WI38 (cell line): ENCODE data around the gene CHST15.

Experiments
- H3K4me3 ChIP-seq: 2 replicates; pipeline ENCODE4 v1.5.1; 2011; ENCODE audit warnings: low read depth, mild to moderate bottlenecking, control low read depth, low read length
- TF ChIP-seq, protein P1 (sequence below): IDR thresholded peaks from 2 replicates; pipeline ENCODE4 v1.5.1; 2012; ENCODE audit warnings: low read depth, mild to moderate bottlenecking, control low read depth, low read length

Gene CHST15

GRCh38 chr10:124073978-124074377 lies 19.4 kb downstream of the CHST15 start:
- TF ChIP-seq, protein P1, sequence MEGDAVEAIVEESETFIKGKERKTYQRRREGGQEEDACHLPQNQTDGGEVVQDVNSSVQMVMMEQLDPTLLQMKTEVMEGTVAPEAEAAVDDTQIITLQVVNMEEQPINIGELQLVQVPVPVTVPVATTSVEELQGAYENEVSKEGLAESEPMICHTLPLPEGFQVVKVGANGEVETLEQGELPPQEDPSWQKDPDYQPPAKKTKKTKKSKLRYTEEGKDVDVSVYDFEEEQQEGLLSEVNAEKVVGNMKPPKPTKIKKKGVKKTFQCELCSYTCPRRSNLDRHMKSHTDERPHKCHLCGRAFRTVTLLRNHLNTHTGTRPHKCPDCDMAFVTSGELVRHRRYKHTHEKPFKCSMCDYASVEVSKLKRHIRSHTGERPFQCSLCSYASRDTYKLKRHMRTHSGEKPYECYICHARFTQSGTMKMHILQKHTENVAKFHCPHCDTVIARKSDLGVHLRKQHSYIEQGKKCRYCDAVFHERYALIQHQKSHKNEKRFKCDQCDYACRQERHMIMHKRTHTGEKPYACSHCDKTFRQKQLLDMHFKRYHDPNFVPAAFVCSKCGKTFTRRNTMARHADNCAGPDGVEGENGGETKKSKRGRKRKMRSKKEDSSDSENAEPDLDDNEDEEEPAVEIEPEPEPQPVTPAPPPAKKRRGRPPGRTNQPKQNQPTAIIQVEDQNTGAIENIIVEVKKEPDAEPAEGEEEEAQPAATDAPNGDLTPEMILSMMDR = no peak
- H3K4me3 ChIP-seq = no peak overlapping the region

DNA sequence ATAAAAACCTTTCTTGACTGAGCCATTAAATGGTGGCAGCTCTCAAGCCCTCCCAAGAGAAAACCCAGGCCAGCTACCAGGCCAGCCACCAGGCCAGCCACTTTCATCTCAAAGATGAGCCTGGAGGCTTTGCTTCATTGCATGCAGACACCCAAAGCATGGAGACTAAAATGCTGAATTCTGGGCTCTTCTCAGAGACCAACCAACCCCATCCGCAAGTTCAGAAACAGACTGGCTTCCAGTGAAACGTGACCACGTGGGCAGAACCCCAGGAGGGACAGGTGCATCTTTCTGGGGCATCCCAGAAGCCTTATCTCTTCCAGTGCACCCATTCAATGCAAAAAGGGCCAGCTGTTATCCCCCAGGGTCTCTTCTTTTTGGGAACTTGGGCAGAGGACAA lies 20.9 kb downstream of the CHST15 start:
- no peak overlapping the region for H3K4me3 ChIP-seq
- TF ChIP-seq, protein P1 = no peak

GRCh38 chr10:124072106-124072505 lies 21.3 kb downstream of the CHST15 start:
- H3K4me3 ChIP-seq = no peak overlapping the region
- TF ChIP-seq, protein P1 = no peak

- no peak overlapping the region for H3K4me3 ChIP-seq
- TF ChIP-seq, protein P1 = no peak
These were observed 22.3 kb downstream of the CHST15 start for GRCh38 chr10:124071141-124071540.

- TF ChIP-seq, protein P1 = no peak
- H3K4me3 ChIP-seq = no peak overlapping the region
These were observed 22.7 kb downstream of the CHST15 start for GRCh38 chr10:124070666-124071065.

GRCh38 chr10:124069341-124070264 lies 23.8 kb downstream of the CHST15 start:
- TF ChIP-seq, protein P1 = no peak
- no peak overlapping the region for H3K4me3 ChIP-seq

- TF ChIP-seq, protein P1 = no peak
- H3K4me3 ChIP-seq = no peak overlapping the region
These were observed 24.5 kb downstream of the CHST15 start for GRCh38 chr10:124068929-124069328.
